Medulla oblongata (tissue), 1 donor: ENCODE measurements around the gene PFN1.
"Not testable (repeated sequence)": the region's sequence is repeated elsewhere in the genome, so short reads cannot be mapped to it uniquely, and the experiment has no call there.

ENCODE experiments used
- DNase-seq: peaks from one replicate; pipeline ENCODE4 v3.0.0-alpha.2; 2015; ENCODE audit errors: extremely low spot score

PFN1 gene

DNA sequence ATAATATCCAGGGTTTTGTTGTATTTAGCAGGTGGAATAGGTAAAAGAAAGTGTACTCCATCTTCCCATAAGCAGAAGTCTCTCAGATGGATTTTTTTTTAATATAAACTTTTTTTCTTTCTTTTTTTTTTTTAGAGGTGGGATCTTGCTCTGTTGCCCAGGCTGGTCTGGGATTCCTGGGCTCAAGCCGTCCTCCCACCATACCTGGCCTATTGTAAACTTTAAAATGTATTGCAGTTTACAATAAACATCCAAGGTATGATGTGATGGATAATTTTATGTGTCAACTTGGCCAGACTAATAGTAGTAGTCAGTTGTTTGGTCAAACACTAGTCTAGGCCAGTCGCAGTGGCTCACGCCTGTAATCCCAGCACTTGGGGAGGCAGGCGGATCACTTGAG lies 27.0 kb downstream of the PFN1 start:
- no peak for DNase-seq

DNA sequence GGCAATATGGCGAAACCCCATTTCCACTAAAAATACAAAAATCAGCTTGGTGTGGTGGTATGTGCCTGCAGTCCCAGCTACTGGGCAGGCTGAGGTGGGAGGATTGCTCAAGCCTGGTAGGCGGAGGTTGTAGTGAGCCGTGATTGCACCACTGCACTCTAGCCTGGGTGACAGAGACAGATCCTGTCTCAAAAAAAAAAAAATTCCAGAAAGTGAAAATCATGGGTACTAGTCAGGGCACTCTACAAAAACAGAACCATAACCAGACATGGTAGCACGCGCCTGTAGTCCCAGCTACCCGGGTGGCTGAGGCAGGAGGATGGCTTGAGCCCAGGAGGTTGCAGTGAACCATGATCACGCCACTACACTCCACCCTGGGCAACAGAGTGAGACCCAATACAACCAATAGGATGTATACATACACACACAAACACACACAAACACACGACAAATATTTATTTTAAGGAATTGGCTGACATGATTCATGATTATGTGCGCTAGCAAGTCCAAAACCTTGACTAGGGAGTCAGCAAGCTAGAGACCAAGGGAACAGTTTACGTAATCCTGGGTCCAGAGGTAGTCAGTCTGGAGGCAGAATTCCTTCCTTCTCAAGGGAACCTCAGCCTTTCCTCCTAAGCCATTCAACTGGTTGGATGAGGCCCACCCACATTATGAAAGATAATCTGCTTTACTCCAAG lies 27.8 kb downstream of the PFN1 start:
- DNase-seq: no peak

- DNase-seq: no peak
These were observed 28.8 kb downstream of the PFN1 start for GRCh38 chr17:4919511-4920047.

DNA sequence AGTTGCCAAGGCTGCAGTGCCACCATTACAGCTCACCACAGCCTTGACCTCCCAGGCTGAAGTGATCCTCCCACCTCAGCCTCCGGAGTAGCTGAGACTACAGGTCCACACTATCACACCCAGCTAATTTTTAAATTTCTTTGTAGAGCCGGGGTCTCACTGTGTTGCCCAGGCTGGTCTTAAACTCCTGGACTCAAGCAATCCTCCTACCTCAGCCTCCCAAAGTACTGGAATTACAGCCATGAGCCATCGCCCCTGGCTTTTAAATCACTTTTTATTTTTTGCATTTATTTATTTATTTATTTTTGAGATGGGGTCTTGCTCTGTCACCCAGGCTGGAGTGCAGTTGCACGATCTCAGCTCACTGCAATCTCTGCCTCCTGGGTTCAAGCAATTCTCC lies 33.8 kb downstream of the PFN1 start:
- not testable (repeated sequence) for DNase-seq

DNA sequence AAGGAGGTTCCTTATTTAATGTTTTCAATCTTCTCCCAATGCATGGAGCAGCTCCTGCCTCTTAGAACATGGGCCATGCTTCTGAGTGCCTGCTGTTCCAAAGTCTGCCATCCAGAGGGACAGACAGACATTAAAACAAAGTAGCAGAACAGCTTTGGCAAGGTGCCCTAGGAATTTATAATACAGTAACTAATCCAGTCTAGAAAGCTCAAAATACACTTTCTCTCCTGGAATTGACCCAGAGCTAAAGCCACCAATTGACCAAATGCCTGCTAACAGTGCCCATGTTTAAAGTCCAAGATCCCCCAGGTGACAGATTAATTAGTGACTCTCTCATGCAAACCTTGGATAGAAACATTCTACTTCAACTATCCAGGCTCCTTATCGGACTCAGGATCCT lies 34.3 kb downstream of the PFN1 start:
- no peak for DNase-seq

- peak; percentile 92 for DNase-seq
These were observed 39.4 kb downstream of the PFN1 start for GRCh38 chr17:4908711-4909496.

- DNase-seq: no peak
These were observed 40.0 kb downstream of the PFN1 start for GRCh38 chr17:4908301-4908700.

DNA sequence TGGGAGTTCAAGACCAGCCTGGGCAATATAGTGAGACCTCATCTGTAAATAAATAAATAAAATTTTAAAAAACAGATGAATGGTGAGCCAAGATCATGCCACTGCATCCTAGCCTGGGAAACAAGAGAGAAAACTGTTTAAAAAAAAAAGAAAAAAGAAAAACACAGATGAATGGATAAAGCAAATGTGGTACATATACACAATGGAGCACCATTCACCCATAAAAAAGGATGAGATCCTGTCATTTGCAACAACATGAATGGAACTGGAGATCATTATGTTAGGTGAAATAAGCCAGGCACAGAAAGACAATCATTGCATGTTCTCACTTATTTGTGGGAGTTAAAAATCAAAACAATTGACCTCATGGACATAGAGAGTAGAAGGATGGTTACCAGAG lies 41.7 kb downstream of the PFN1 start:
- not testable (repeated sequence) for DNase-seq

- peak; percentile 87 for DNase-seq
These were observed 45.1 kb downstream of the PFN1 start, which contains the start of gene CHRNE for GRCh38 chr17:4903051-4903818. Gene CHRNE (minus strand): TSS chr17:4903098. CDS start chr17:4903063, 35 bp downstream.

GRCh38 chr17:4902540-4902939 lies 45.8 kb downstream of the PFN1 start:
- no peak for DNase-seq

DNA sequence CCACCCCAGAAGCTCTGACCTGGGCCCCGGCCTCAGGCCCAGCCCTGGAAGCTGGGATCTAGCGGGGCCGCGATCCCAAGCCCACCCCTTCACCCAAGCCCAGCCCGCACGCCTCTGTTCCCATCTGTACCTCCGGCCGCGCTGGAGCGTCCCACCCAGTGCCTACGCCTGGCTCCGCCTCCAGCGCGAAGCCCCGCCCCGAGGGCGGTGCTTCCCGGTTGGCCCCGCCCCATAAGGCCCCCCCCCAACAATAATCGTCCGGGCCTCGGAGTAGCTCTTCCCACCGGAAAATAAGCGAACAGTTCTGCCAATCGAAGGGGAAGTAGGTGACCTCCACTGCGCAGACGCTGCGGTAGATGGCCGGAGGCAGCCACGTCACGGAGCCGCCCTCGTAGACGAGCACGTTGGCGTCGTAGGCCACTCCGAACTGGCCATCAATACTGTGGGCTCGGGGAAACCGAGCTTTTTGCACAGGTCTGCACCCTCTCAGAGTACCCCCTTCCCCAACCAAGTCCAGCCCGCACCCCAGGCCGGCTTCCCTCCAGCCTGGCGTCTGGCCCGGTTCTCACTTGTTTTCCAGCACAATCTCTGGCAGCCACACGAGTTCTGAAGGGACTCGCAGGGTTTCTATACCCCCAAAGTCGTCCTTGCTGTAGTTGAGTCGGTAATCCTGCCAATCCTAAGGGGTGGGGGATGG lies 46.5 kb downstream of the PFN1 start:
- DNase-seq: peak; percentile 62

DNA sequence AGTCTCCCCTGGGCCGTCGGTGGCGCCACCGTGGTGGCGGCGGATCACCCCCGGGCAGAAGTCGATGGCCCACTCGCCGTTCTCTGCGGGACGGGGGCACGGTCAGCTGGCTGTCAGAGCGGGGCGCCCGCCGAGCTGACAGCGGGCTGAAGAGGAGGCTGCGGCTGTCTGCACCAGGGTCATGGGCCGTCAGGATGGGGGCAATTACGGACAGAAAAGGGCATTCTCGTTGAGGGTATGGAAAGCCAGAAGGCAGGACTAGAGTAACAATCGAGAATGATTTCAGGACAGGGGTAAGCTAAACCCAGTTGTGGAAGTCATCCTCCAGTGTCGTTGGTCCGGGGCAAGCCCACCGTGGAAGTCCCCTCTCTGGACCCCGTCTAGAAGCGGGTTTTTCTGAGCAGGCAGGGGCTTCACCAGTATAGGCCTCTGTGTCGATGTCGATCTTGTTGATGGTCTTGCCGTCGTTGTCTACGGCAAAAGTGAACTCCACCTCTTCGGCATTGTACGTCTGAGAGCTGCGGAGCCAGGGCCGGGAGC lies 47.2 kb downstream of the PFN1 start:
- DNase-seq: no peak

GRCh38 chr17:4900231-4901107 lies 47.9 kb downstream of the PFN1 start:
- no peak for DNase-seq

DNA sequence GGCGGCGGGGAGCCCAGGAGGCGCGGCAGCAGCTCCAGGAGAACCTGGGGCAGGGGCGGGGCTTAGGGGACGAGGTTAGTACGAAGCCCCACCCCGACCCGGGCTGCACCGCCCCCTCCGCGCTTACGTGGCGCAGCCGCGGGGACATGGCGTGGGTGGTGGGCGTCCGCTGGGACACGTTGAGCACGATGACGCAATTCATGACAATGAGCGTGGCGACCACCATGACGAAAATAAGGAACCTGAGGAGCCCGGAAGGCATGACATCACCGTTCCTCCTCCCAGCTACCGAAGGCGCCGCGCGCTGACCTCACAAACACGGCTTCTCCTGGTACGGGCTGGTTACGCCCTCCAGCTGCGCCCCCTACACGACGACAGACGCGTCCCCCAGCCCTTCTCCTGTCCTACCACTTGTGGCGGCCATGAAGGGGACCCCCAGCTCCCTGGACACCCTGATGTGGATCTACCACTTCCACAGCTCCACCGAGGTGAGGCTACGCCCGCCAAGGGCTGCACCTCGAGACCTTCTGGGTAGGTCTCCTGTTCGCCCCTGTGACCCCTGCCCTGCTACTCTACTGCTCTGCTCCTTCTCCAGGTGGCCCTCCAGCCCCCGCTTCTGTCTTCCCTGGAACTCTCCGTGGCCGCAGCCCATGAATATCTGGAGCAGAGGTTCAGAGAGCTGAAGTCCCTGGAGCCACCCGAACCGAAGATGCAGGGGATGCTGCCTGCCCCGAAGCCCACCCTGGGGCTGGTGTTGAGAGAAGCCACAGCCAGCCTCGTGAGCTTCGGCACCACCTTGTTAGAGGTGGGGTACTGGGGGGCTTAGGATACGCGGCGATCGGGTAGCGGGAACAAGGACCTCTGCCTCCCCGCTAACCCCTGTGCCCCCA lies 48.7 kb downstream of the PFN1 start, which contains the start of gene C17orf107:
Gene C17orf107, plus strand, starts transcription at position 196 of the 890 bp plus-strand sequence. Its CDS starts 227 bp downstream, at position 423.
- peak; percentile 47 for DNase-seq

DNA sequence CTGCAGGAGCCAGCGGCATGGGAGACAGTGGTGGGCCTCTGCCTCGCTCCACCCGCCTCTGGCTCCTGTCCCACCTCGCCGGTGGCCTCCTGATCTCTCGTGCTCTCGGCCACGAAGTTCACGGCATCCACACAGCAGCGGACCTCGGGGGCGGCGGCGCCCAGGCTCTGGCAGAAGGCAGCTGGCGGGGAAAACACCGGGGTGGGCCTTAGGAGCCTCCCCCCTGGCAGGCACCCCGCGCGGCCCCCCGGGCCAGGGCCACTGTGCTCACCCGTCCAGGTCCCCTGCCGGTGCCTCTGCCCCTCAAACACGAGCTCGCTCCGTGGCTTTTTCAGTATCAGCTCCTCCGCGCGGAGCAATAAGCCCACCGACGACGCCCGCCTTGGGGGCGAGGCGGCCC lies 49.4 kb downstream of the PFN1 start:
- DNase-seq: no peak

- no peak for DNase-seq
These were observed 50.0 kb downstream of the PFN1 start for GRCh38 chr17:4898351-4898750.

DNA sequence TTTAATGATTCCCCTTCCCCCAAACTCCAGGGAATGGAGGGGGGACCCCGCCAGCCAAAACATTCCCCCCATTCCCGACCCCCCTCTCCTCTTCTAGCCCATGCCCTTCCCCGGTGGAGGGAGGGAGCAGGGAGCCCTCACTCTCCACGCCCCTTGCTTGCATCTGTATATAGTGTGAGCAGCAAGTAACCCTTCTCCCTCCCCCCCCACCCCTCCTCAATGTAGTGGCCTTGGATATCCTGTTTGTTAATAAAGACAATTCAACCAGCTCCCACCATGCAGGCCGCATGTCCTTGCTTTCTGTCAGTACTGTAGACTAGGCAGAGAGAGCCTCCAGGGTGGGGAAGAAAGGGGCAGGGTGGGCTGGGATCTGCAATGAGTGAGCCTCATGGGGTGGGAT lies 50.5 kb downstream of the PFN1 start:
- no peak for DNase-seq

DNA sequence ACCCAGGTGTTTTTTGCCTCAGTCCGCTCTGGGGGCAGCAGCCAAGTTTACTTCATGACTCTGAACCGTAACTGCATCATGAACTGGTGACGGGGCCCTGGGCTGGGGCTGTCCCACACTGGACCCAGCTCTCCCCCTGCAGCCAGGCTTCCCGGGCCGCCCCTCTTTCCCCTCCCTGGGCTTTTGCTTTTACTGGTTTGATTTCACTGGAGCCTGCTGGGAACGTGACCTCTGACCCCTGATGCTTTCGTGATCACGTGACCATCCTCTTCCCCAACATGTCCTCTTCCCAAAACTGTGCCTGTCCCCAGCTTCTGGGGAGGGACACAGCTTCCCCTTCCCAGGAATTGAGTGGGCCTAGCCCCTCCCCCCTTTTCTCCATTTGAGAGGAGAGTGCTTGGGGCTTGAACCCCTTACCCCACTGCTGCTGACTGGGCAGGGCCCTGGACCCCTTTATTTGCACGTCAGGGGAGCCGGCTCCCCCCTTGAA lies 51.1 kb downstream of the PFN1 start:
- DNase-seq: no peak
